GM21515 (cell line): ENCODE results near the gene ENTREP3.

Source experiments
- ATAC-seq: cut with Tn5 transposase; IDR thresholded peaks from one replicate; pipeline ENCODE4 v1.9.1; 2021; ENCODE audit not compliant: unreplicated experiment

ENTREP3 gene

GRCh38 chr1:155202731-155203515, 52.4 kb downstream of the ENTREP3 start:
- no peak for ATAC-seq

DNA sequence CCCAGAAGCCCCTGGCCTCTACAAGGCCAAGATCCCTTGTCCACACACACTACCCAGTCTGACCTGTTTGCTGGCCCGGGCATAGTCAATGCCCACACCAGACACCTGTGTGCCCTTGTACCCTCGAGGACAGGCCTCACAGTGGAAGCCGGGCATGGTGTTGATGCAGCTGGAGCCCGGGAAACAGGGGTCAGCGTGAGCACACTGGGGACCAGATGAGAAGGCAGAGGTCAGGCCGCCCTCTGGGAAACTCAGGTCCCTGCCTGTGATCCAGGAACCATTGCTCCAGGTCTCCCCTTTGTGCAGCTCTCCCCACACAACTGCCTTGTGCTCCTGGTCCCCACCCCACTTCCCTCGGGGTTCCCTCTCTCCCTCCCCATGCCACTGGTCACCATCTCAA, 53.1 kb downstream of the ENTREP3 start:
- no peak for ATAC-seq

DNA sequence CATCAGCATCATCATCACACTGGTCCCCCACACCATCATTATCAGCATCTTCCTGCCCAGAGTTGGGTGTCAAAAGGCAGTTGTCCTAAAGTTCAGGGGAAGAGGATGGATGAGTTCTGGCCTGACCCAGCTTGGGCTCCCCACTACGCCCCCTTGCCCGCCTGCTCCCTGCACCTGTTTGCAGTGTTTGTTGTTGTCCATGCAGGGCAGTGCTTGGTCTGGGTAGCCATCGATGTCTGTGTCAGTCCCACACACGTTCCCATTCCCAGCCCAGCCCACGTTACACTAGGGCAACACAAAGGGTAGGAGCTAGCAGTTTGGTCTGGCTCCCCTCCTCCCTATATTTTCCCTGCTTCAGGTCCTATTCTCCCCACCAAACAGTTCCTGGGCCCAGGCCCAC, 54.4 kb downstream of the ENTREP3 start:
- no peak for ATAC-seq

DNA sequence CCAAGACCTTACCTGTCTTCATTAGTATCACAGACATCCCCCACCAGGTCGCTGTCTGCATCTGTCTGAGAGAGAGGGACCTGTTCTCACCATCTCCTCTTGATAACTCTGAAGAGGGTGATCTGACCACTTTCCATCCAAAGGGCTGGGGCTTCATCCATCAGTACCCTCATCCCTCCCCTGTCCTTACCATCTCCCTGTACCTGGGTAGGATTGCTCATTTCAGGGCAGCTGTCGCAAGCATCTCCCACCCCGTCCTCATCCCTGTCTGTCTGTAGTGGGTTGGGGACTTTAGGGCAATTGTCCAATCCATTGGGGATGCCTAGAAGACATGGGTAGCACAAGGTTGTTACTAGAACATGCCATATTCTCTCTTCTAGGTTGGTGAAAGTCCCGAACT, 55.5 kb downstream of the ENTREP3 start:
- ATAC-seq = no peak

DNA sequence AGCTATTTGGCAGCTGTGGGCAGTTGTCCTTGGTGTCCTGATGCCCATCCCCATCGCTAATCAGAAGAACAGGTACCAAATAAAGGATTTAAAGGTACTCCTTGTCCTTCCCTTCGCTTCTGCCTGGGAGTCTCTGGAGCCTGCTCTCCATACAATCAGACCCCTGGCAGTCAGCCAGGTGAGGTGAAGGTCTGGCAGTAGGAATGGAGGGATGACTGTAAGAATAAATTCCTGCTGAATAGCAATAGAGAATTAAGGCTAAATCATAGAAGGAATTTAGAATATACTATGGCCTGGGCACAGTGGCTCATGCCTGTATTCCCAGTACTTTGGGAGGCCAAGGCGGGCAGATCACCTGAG, 56.8 kb downstream of the ENTREP3 start:
- ATAC-seq = no peak

GRCh38 chr1:155197901-155198546, 57.3 kb downstream of the ENTREP3 start:
- ATAC-seq = no peak
